Right renal pelvis (tissue), 4 donors: Measurements from ENCODE around the gene TBC1D2. TPM values are rescaled to one million over a fixed set of nuclear protein-coding genes. Genes with fewer than 3 reads are reported as not detected.
"Not testable (repeated sequence)": the region's sequence is repeated elsewhere in the genome, so short reads cannot be mapped to it uniquely, and the experiment has no call there.

Experiments
- DNase-seq, 4 donors: peaks; one replicate each; pipeline ENCODE4 v3.0.0-alpha.2; 2013; ENCODE audit warnings: low read depth in 4 of 4, low spot score in 3 of 4, missing footprints in 1 of 4
- polyA plus RNA-seq, 4 donors: library from polyadenylated mRNA; unstranded; fragments of 120-200 nt; gene quantifications; one replicate each; pipeline ENCODE4 v1.2.1, GENCODE V29; 2013; ENCODE audit not compliant: insufficient read length in 4 of 4

Gene TBC1D2
- 1 to 10 TPM; 3.3 to 3.9 (median 3.6) TPM for polyA plus RNA-seq

DNA sequence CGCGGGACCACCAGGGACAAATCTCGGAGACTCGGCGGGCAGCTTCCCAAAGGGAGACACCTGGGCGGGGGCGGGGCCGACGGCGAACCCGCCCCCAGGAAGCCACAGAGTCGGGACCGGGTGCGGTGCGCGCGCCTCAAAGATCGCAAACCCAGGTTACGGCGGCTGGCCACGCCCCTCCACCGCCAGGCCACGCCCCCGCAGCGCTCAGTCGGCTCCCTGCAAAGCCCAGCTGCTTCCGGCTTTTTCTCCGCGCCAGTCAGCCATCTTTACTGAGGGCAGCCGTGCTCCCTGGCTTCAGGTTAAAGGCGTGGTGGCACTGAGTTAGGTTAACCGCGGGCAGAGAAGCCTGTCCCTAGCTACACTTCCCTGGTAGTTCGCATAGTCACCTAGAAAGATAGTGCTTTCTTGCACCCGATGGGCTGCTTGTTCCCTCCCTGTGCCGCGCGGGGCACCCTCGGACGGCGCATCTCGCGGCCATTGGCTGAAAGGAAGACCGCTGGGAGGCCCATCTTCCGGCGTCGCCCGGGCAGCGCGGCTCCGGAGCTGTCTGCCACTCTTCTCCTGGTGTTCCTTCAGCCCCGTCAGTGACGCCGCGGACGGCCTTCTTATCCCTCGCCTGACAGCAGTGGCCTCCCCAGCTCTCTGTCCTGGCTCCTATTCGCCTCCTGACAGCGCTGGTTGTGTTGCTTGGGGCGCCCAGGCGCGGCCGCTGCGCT is at the start of gene TBC1D2:
Gene TBC1D2 (minus strand): TSS at position 72 of the 719 bp plus-strand sequence. CDS start 108 bp downstream, outside the sequence.
- peak; percentile 91 to 96 (median 92) for DNase-seq

GRCh38 chr9:98304381-98304780 is 48.9 kb upstream of the TBC1D2 start:
- no peak for DNase-seq

- DNase-seq, result no peak
These were observed 48.2 kb upstream of the TBC1D2 start for GRCh38 chr9:98303633-98304125.

DNA sequence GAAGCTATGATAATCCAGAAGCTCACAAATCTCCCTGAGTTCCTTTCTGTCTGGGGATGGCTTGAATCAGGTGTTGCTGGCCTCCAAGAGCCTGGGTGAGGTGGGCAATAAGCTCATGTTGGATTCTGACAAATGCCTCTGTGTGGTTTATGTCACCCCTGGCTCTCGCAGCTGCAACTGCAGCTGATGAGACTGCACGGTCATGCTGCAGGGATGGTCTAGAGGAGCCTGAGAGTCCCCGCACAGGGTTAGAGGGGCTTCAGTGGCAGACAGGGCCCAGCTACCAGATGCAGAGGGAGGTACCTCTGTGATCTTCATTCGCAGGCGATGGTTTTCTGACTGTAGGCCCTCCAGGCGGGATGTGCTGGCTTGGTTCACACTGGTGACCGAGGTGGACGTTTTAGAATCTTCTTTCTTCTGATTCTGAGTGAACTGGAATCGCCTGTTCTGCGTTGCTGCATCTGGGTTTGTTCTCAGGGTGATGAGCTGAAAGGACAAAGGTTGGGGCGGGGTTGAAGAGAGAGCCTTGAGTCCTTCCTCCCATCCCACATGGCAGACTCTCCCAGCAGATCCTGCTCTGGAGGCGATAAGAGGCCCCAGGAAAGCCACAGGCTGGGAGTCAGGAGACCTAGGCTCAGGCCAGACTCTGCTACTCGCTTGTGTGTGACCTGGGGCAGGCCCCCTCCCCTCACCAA is 47.6 kb upstream of the TBC1D2 start:
- no peak for DNase-seq

GRCh38 chr9:98302150-98302549 is 46.7 kb upstream of the TBC1D2 start:
- no peak for DNase-seq

DNA sequence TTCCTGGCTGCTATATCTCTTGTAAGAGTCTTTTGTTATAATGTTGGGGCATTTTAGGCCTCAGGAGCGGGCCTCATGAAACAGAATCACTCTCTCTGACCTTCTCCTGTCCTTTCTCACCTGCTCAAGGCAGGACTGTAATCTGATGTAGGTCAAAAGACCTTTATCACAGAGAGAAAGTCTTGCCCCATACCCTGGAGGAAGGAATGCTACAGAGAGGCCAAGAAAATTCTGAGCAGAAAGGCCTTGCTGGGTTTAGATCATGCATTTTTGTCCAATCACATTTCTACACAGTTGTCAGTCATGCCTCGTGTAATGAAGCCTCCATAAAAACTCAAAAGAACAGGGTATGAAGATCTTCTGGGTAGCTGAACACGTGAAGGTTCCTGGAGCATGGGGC is 45.2 kb upstream of the TBC1D2 start:
- no peak for DNase-seq

DNA sequence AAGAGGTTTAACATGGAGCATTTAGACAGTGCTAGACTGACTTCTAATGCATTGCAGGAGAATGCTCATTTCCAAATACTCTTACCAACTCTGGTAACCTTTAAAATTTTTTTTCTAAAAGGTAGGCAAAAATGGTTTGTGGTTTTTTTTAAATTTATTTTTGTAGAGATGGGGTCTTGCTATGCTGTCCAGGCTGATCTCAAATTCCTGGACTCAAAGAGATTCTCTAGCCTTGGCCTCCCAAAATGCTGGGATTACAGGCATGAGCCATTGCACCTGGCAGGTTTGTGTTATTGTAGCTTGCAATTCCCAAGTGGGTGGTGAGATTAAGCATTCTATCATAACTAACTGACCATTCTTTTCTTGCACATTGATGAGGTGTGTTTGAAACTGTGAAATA is 43.0 kb upstream of the TBC1D2 start:
- no peak for DNase-seq

- no peak for DNase-seq
These were observed 40.4 kb upstream of the TBC1D2 start for GRCh38 chr9:98295824-98296223.

DNA sequence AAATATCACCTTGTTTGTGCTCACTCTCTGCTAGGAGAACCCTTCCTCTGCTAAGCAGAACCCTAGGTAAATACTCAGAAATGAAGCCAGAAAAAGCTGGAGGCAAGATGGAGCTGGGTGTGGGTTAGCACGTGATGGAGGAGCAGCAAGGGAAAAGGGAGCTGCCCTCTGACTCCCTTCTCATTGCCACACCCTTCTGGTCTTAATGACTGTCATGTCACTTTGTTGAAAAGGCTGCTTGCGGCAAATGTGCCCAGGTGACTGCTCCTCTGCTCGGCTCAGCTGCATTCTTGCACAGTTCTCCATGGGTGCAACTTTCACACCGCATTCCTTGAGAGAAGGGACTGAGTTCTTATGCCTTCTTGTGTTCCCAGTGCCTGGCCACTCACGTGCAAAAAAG is 36.4 kb upstream of the TBC1D2 start:
- no peak for DNase-seq

DNA sequence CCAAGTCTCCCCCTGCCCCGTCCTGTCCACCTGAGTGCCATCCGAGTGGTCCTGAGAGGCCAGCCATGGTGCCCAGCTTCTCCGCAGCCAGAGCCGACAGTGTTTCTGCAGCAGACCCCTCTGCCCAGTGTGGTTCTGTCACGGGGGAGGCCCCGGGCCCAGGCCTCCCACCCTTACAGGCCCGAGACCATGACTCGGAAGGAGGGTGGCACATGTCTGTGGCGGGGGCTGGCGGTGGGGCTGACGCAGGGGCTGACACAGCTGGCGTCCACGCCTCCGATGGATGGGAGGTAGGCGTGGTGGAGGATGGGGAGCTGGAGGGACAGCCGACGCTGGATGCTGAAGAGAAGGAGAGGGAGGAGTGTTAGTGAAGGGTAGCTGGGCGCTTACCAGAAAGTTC is 35.0 kb upstream of the TBC1D2 start:
- DNase-seq, result no peak

DNA sequence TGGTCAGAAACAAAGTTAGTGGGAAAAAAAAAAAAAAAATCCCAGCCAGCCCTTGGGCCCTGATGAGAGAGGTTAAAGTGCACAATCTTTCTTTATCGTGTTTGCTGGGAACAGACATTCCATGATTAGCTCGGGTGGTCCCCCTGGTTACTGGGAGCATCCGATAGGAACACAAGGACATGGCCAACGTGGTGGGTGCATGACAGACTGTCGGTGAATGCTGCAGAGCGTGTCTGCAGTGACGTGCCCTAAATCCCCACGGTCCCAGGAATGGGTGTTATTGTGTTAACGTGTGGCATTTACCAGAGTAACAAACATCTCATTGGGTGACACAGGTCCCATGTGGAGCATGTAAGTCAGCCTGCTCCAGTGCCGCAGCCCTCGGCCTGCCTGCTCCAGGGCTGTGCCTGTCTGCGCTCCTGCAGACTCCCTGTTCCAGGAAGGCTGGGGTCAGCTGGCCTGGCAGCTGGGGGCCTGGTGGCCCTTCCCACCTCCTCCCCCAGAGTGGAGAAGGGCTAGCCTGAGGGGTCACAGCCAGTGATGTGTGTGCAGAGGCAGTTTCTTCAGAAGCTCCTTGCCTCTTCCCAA is 34.3 kb upstream of the TBC1D2 start:
- no peak for DNase-seq

DNA sequence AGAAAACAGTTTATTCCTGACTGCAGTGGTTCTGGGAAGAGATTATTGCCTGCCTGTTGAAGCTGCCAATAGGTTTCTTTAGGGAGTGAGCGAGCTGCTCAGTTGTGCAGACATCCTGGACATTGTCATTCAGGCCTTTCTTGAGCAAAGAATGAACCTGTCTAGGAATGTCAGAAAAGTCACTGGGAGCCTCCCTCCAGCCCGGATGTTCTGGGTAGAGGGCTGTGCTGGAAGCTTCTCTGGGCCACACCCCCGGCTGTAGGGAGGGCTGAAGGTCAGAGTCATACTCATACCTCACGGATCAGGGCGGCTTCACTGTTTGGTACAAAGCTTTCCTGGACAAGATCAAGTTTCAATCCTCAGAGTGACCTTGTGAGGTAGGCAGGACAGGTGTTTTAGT is 33.4 kb upstream of the TBC1D2 start:
- DNase-seq, result no peak

- no peak for DNase-seq
These were observed 31.9 kb upstream of the TBC1D2 start for GRCh38 chr9:98287384-98287783.

DNA sequence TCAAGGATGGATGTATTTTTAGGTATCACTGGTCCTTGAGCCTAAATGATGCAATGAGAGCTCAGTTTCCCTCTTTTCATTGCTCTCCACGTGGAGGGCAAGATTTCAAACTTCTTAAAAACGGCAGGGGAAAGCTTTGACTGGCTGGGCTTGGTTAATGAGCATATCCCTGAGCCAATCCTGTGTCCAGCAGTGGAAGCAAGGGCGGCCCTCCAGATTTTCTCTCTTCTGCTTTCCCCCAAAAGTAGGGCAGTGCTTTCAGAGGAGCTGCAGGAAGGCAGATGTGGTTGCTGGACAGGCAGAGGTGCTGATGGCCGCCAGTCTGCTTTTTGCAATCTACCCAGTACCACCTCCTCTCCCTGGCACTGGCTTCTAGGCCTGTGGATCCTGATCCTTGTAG is 30.0 kb upstream of the TBC1D2 start:
- DNase-seq, result no peak

DNA sequence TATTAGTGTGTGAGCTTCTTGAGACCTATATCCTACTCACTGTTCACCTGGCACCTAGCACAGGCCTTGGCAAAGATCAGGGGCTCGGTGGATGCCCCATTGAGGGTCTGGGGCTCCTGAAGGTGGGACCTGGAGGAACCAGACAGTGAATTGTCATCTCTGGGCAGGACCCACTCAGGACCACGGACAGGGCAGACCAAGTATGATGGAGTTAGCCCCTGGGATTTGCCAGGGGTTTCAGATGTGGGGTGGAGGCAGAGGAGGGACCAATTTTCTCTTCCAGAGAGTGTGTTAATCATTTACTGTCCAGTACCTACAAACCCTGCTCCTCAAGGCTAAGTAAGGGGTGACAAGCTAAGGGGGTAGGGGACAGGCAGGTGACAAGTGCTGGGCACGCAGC is 29.3 kb upstream of the TBC1D2 start:
- no peak for DNase-seq

DNA sequence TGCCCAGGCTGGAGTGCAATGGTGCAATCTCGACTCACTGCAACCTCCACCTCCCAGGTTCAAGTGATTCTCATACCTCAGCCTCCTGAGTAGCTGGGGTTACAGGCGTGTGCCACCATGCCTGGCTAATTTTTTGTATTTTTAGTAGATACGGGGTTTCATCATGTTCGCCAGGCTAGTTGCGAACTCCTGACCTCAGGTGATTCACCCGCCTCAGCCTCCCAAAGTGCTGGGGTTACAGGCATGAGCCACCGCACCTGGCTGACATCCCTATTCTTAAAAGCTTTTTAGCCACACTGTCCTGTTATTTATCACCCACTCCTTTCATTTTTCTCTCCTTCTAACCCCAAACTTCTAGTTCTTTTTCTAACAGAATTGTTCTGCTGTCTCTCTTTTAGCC is 27.7 kb upstream of the TBC1D2 start:
- DNase-seq, result not testable (repeated sequence)

GRCh38 chr9:98281281-98281680 is 25.8 kb upstream of the TBC1D2 start:
- DNase-seq, result no peak

DNA sequence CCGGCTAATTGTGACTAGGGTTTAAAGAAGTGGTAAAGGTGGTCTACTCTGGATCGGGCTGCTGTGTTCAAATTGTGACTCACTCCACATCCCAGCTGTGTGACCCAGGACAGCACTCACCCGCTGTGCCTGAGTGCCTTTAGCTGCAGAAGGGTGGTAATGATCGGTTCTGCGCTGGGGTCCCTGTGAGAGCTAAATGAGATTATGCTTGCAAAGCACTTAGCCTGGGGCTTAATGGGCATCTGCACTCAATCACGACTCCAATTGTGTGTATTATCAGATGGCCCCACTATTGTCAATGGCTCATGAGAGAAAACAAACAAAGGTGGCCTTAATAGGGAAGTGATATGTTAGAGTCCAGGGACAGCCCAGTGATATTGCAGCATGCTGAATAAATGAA is 25.1 kb upstream of the TBC1D2 start:
- DNase-seq, result no peak

DNA sequence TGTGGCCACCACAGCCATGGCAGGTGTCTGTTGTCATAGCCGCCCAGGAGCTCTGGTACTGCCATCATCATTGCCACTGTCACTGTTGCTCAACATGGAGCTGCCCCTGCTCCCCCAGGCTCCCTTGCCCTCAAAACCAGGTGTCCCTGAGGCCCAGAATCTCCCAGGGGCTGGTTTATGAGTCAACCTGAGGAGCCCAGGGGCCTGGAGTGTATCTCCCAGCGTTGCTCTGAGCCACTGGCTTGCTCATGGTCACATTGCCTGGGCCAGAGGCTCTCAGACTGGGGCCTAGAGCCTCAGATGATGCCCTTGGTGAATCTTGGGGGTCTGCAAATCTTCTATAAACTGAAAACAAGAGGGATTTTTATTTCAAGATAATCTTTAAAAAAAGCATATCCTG is 24.7 kb upstream of the TBC1D2 start:
- no peak for DNase-seq

DNA sequence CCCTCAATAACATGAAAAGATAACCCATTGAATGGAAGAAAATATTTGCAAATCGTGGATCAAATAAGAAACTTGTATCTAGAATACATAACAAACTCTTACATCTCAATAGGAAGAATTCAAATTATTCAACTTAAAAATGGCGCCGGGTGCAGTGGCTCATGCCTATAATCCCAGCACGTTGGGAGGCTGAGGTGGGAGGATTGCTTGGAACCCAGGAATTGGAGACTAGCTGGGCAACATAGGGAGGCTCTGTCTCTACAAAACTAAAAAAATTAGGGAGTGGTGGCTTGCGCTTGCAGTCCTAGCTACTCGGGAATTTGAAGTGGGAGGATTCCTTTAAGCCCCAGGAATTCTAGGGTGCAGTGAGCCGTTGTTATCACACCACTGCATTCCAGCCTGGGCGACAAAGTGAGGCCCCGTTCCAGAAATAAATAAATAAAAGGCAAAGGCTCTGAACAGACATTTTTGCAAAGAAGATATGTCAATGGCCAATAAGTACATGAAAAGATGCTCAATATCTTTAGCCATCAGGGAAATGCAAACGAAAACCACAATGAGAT is 21.5 kb upstream of the TBC1D2 start:
- DNase-seq, result no peak

DNA sequence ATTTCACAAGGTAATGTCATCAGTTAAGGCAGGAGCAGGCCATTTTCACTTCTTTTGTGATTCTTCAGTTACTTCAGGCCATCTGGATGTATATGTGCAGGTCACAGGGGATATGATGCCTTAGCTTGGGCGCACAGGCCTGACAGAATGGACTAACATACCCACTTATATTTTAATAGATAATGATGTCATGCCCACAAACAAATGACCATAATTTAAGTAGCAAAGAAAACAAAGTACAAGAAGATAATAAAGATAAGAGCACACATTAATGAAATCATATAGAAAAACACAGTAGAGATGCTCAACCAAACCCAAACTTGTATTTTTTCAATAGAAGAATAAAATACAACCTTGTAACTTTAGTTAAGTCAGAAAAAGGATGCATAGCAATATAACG is 19.7 kb upstream of the TBC1D2 start:
- DNase-seq, result no peak
